ENCODE data around the gene TTC13. TPM values are rescaled to one million over a fixed set of nuclear protein-coding genes. Genes with fewer than 3 reads are reported as not detected.

TTC13 gene
- total RNA-seq, 1 donor from 2014 or later: 27.1 TPM

GRCh38 chr1:230900984-230901383 is 77.7 kb downstream of the TTC13 start:
- H3K27ac Mint-ChIP-seq (ENCODE audit: unreplicated experiment): peak overlapping the region; percentile 32
- peaks cover 8% of the 10 kb centered on the region for H3K36me3 Mint-ChIP-seq (ENCODE audit: low read depth)
- peaks cover 54% of the 10 kb centered on the region for H3K4me1 Mint-ChIP-seq (ENCODE audit: low read depth)
- no peaks in the 10 kb centered on the region for H3K9me3 Mint-ChIP-seq (ENCODE audit: low read depth)
- no peak for DNase-seq (ENCODE audit: low spot score)
- no peak overlapping the region for H3K4me3 Mint-ChIP-seq (ENCODE audit: unreplicated experiment)
- no peak for TF ChIP-seq CTCF (IDR thresholded peaks at IDR 0.05)
- no peaks in the 10 kb centered on the region for H3K27me3 Mint-ChIP-seq (ENCODE audit: low read depth)

GRCh38 chr1:230899841-230900251 is 78.8 kb downstream of the TTC13 start:
- Mint-ChIP-seq H3K27ac (ENCODE audit: unreplicated experiment) (peak overlapping the region; percentile 98), H3K4me1 (ENCODE audit: low read depth) (peaks cover 55% of the 10 kb centered on the region), H3K9me3 (ENCODE audit: low read depth) (no peaks in the 10 kb centered on the region), H3K27me3 (ENCODE audit: low read depth) (no peaks in the 10 kb centered on the region), H3K4me3 (ENCODE audit: unreplicated experiment) (no peak overlapping the region), H3K36me3 (ENCODE audit: low read depth) (no peaks in the 10 kb centered on the region)
- no peak for TF ChIP-seq CTCF (IDR thresholded peaks at IDR 0.05)
- no peak for DNase-seq (ENCODE audit: low spot score)

- no peak for TF ChIP-seq CTCF (IDR thresholded peaks at IDR 0.05)
- H3K27me3 Mint-ChIP-seq (ENCODE audit: low read depth): no peaks in the 10 kb centered on the region
- peak overlapping the region; percentile 29 for H3K27ac Mint-ChIP-seq (ENCODE audit: unreplicated experiment)
- H3K4me3 Mint-ChIP-seq (ENCODE audit: unreplicated experiment): no peak overlapping the region
- no peak for DNase-seq (ENCODE audit: low spot score)
- no peaks in the 10 kb centered on the region for H3K36me3 Mint-ChIP-seq (ENCODE audit: low read depth)
- H3K4me1 Mint-ChIP-seq (ENCODE audit: low read depth): peaks cover 66% of the 10 kb centered on the region
- no peaks in the 10 kb centered on the region for H3K9me3 Mint-ChIP-seq (ENCODE audit: low read depth)
Measured at GRCh38 chr1:230898748-230899147, 79.9 kb downstream of the TTC13 start.

GRCh38 chr1:230898144-230898543 is 80.5 kb downstream of the TTC13 start:
- TF ChIP-seq CTCF (IDR thresholded peaks at IDR 0.05): no peak
- DNase-seq (ENCODE audit: low spot score): no peak
- H3K4me3 Mint-ChIP-seq (ENCODE audit: unreplicated experiment): no peak overlapping the region

GRCh38 chr1:230896779-230897178 is 81.9 kb downstream of the TTC13 start:
- Mint-ChIP-seq H3K36me3 (ENCODE audit: low read depth) (no peaks in the 10 kb centered on the region), H3K4me3 (ENCODE audit: unreplicated experiment) (no peak overlapping the region), H3K9me3 (ENCODE audit: low read depth) (no peaks in the 10 kb centered on the region), H3K27me3 (ENCODE audit: low read depth) (no peaks in the 10 kb centered on the region), H3K4me1 (ENCODE audit: low read depth) (peaks cover 70% of the 10 kb centered on the region), H3K27ac (ENCODE audit: unreplicated experiment) (peak overlapping the region; percentile 75)
- no peak for DNase-seq (ENCODE audit: low spot score)
- TF ChIP-seq CTCF (IDR thresholded peaks at IDR 0.05): no peak

More at GRCh38 chr1:230898144-230898543, 80.5 kb downstream of the TTC13 start:
- no peaks in the 10 kb centered on the region for H3K9me3 Mint-ChIP-seq (ENCODE audit: low read depth)
- peaks cover 70% of the 10 kb centered on the region for H3K4me1 Mint-ChIP-seq (ENCODE audit: low read depth)
- no peaks in the 10 kb centered on the region for H3K27me3 Mint-ChIP-seq (ENCODE audit: low read depth)
- H3K36me3 Mint-ChIP-seq (ENCODE audit: low read depth): no peaks in the 10 kb centered on the region
- no peak overlapping the region for H3K27ac Mint-ChIP-seq (ENCODE audit: unreplicated experiment)

Measured in chondrocyte (in vitro differentiated cells).